Non-pigmented ciliary epithelial cell (primary cell): ENCODE results near the gene SNRNP40.
"Not testable (repeated sequence)": the region's sequence is repeated elsewhere in the genome, so short reads cannot be mapped to it uniquely, and the experiment has no call there.

Source experiments
- DNase-seq: peaks from one replicate; pipeline ENCODE4 v3.0.0-alpha.2; 2010; ENCODE audit warnings: low read depth

SNRNP40 gene

DNA sequence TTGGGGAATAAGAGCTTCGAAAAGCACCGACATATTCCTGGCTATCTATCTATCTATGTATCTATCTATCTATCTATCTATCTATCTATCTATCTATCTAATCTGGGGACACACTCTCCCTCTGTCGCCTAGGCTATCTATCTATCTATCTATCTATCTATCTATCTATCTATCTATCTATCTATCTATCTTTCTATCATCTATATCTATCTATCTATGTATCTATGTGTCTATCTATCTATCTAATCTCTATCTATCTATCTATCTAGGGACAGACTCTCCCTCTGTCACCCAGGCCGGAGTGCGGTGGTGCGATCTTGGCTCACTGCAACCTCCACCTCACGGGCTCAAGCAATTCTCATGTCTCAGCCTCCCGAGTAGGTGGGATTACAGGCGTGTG is 14.2 kb downstream of the SNRNP40 start:
- not testable (repeated sequence) for DNase-seq

DNA sequence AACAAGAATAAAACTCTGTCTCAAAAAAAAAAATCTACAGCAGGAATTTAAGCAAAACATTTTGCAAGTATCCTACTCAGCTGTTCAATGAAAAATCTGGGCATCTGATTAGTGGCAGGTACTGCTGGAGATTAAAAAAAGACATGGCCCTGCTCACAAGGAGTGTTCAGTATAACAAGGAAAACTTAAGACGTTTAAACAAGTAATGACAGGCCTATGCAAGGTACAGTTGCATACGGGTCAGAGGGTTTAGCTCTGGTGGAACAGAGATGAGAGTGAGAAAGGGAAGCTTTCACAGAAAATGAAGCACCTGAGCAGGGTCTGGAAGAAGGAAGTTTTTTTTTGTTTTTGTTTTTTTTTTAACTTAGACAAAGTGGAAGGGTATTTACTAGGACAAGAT is 23.0 kb downstream of the SNRNP40 start:
- DNase-seq: no peak

DNA sequence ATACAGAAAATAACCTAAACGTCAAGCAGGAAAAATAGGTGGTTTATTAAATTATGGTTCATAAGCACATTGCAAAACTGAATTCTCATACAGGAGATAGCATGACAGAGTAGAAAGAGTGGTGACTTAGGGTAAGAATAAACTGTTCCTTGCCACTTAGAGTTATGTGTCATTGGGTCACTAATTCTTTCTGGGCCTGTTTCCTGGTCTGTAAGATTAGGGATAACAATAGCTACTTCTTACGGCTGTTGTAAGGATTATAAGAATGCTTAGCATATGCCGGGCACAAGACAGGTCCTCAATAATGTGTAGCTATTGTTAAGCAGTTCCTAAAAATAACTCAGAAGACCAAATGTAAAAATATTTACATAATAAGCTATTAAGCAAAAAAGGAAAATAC is 24.2 kb downstream of the SNRNP40 start:
- no peak for DNase-seq

- no peak for DNase-seq
Observed at GRCh38 chr1:31266547-31266946, 30.0 kb downstream of the SNRNP40 start.

GRCh38 chr1:31264790-31265386 is 31.7 kb downstream of the SNRNP40 start:
- no peak for DNase-seq

DNA sequence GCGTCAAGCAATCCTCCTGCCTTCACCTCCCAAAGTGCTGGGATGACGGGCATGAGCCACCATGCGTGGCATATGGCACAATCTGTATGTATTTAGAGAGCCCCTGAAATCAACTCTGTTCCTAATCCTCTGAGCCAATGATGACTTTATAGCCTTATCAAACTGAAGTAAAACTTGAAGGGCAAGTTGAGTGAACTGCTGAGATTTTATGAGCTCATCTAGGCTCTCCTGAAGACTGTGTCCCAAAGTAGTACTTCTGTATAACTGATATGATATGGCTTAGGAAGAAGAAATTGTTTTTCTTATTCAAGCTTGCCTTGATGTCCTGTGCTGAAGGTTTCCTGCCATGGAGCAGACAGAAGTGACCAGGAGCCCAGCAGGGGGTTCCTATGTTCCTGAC is 33.2 kb downstream of the SNRNP40 start:
- no peak for DNase-seq

DNA sequence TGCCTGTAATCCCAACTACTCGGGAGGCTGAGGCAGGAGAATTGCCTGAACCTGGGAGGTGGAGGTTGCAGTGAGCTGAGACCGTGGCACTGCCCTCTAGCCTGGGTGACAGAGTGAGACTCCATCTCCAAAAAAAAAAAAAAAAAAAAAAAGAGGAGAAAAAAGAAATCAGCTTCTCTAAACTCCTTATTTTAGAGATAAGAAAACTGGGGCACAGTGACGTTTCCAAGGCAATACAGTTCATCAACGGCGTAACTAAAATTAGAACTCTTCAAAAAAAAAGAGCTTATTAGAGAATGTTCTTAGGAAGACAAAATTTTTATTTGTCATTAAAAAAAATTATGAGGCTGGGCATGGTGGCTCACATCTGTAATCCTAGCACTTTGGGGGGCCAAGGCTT is 34.2 kb downstream of the SNRNP40 start:
- not testable (repeated sequence) for DNase-seq

- no peak for DNase-seq
Observed at GRCh38 chr1:31261916-31262315, 34.7 kb downstream of the SNRNP40 start.

- no peak for DNase-seq
Observed at GRCh38 chr1:31259746-31260145, 36.8 kb downstream of the SNRNP40 start.

DNA sequence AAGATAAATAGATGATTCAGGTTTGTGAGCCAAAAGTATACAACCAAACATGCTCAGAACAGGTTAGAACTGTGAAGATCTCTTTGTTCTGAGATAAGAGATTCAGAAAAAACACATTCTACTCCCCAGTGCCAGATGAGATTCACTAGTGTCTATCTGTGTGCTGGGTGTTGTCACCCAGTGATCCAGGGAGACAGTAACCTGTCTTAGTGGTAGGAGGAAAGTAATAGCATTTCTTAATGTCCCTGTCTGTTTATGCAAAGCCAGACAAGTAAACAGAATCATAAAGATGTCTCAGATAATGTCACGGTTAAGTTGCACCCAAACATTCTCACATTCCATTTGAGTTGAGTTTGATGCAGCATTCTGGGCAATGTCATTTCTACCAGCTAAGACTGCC is 38.0 kb downstream of the SNRNP40 start:
- DNase-seq: no peak

GRCh38 chr1:31257213-31257612 is 39.4 kb downstream of the SNRNP40 start:
- no peak for DNase-seq

DNA sequence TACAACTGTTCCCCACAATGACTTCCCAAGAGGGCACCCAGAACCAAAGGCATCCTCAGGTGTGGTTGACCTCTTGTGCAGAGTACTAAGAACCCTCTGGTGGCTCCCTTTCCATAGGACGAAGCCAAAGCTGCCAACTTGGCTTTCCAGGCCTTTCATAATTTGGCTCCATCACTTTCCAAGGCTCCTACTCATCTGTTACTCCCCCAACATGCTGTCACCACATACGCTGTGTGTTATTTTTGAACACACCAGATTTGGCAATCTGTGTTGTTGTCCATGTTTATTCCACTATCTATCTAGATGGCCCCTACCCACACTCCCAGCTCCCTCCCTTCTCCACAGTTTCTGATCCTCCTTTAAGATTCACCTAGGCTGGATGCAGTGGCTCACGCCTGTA is 46.7 kb downstream of the SNRNP40 start:
- no peak for DNase-seq

GRCh38 chr1:31248276-31248675 is 48.3 kb downstream of the SNRNP40 start:
- DNase-seq: no peak

- DNase-seq: no peak
Observed at GRCh38 chr1:31244326-31244725, 52.3 kb downstream of the SNRNP40 start.

- DNase-seq: no peak
Observed at GRCh38 chr1:31243501-31244286, 52.9 kb downstream of the SNRNP40 start.

DNA sequence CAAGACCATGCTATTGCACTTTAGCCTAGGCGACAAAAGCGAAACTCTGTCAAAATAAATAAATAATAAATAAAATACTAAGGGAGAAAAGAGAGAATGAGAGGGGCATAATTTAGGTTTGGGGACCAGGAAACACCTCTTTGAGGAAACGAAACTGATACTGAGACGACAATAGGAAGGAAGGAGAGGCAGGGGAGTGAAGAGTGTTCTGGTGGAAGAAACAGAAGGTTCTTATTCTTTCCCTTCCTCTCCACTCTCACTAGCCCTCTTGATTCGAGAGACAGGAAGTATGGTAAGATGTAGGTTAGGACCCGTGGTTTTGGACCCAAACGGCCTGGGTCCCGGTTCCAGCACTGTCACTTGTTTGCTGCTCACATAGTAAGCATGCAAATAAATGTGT is 55.3 kb downstream of the SNRNP40 start:
- no peak for DNase-seq

DNA sequence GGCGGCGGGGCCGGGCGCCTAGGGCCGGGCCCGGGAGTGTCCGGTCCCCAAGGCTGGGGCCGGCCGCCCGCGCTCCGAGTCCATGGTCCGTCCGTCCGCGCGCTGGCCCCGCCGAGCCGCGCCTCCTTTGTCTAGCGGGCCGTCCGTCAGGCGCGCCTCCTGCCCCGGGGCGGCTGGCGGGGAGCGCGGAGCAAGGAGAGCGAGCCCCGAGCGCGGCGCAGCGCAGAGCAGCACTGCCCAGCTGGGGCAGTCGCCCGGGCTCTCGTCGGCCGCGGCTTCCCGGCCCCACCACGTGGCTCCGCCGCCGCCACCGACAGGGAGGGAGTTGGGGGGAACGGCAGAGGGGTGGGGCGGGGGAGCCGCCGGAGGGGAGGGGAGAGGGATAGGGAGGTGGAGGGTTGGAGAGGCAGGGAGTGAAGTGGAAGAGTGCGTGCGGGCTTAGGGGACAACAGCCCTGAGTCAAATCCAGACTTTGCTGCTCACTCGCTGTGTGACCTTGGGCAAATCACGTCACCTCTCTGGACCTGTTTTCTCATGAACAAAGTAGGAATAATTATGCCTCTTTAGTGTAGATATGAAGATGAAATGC is 56.8 kb downstream of the SNRNP40 start, which contains the start of gene NKAIN1:
Gene NKAIN1 (minus strand): TSS at position 235 of the 589 bp plus-strand sequence. CDS start 340 bp downstream, outside the sequence.
- DNase-seq: no peak

GRCh38 chr1:31238986-31239613 is 57.5 kb downstream of the SNRNP40 start:
- DNase-seq: no peak

GRCh38 chr1:31238612-31238985 is 58.0 kb downstream of the SNRNP40 start:
- DNase-seq: no peak

DNA sequence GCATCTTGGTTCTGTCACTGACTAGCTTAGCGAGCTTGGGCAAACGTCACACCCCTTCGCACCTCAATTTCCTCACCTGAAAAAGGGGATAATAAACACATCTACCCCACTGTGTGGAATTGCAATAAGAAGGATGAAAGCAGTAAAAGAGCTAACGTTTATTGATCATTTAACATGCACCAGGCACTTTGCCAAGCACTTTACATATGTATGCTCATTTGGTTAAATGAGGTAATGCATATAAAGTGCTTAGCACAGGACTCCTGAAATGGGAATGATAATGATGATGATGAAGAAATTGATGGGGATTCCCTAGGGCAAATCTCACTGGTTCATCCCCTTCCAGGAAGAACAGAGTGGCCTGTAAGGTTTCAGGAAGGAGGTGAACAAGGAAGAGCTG is 61.7 kb downstream of the SNRNP40 start:
- DNase-seq: no peak

- no peak for DNase-seq
Observed at GRCh38 chr1:31234123-31234708, 62.4 kb downstream of the SNRNP40 start.

GRCh38 chr1:31232689-31233088 is 63.9 kb downstream of the SNRNP40 start:
- DNase-seq: no peak

GRCh38 chr1:31231802-31232201 is 64.8 kb downstream of the SNRNP40 start:
- DNase-seq: no peak
